ENCODE measurements around the gene TBCD.

The TBCD gene

DNA sequence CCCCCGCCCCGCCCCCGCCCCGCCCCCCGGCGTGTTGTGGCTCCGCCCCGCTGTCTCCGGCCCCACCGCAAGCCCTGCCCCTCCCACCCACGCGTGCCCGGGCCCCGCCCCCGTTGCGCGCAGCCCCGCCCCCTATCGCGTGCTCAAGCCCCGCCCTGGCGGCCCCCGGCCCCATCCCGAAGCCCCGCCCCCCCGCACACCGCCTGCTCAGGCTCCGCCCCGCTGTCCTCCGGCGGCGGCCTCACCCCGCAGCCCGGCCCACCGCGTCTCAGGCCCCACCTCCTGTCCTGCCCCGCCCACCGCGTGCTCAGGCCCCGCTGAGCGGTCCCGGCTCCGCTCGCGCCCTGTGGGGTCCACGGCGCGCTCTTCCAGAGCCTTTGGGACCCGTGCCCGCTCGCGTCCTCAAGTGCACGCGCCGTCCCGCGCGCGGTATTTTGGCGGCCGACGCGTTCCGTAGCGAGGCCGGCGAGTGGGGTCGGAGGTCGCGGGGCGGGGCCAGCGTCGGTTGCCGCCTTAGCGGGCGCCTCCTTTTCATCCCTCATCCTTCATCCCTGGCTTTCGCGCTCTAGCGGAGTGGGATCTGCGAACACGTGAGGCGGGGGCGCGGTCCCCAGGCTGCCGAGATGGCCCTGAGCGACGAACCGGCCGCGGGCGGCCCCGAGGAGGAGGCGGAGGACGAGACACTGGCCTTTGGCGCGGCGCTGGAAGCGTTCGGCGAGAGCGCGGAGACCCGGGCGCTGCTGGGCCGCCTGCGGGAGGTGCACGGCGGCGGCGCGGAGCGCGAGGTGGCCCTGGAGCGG, at the start of gene TBCD:
Gene TBCD (plus strand): TSS at position 495 of the 800 bp plus-strand sequence. CDS start 129 bp downstream, at position 624.
- peak within 1 kb of the TSS; percentile 65 to 91 for H3K4me3 ChIP-seq (replicated peaks in 1 of 2; ENCODE audit: low read depth in 2 of 2, low read length in 2 of 2)
- peak; percentile 91 to 96 for DNase-seq (ENCODE audit: low read depth in 2 of 2)
- TF ChIP-seq, protein P1, sequence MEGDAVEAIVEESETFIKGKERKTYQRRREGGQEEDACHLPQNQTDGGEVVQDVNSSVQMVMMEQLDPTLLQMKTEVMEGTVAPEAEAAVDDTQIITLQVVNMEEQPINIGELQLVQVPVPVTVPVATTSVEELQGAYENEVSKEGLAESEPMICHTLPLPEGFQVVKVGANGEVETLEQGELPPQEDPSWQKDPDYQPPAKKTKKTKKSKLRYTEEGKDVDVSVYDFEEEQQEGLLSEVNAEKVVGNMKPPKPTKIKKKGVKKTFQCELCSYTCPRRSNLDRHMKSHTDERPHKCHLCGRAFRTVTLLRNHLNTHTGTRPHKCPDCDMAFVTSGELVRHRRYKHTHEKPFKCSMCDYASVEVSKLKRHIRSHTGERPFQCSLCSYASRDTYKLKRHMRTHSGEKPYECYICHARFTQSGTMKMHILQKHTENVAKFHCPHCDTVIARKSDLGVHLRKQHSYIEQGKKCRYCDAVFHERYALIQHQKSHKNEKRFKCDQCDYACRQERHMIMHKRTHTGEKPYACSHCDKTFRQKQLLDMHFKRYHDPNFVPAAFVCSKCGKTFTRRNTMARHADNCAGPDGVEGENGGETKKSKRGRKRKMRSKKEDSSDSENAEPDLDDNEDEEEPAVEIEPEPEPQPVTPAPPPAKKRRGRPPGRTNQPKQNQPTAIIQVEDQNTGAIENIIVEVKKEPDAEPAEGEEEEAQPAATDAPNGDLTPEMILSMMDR (IDR thresholded peaks at IDR 0.05; ENCODE audit: low read depth, low read length) = no peak

DNA sequence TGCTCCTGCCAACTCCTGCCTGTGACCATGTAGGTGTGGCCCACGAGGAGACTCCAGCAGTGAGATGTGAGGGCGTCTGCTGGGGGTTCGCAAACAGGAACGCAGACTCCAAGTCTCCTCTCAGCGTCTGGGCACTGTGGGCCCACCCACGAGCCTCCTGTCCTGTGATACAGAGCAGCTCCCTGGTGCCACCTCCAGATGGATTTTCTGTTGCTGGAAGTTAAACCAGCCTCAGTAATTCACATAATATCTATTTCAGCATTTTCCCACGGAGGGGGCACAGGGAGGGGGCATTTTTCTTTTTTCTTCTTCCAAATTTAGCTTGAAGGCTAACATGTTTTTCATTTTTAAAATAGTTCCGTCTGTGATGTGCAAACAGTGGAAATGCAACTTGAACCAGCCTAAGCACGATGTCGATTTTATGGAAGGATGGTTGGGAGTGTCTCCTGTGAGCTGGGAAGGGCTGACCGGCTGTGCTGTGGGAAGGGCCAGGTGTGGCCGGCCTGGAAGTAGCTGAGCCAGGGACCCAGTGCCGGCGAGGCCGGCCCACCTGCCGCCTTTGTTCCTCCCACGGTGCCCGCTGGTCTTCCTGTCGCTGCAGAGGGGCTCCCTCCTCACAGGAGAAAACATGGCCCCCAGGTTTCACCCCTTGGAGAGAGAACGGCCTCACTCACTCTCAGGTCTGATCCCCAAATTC, 49.5 kb upstream of the TBCD start:
- TF ChIP-seq, protein P1 (IDR thresholded peaks at IDR 0.05; ENCODE audit: low read depth, low read length) = no peak
- DNase-seq (ENCODE audit: low read depth in 2 of 2) = no peak
- no peak overlapping the region for H3K4me3 ChIP-seq (replicated peaks in 1 of 2; ENCODE audit: low read depth in 2 of 2, low read length in 2 of 2)

DNA sequence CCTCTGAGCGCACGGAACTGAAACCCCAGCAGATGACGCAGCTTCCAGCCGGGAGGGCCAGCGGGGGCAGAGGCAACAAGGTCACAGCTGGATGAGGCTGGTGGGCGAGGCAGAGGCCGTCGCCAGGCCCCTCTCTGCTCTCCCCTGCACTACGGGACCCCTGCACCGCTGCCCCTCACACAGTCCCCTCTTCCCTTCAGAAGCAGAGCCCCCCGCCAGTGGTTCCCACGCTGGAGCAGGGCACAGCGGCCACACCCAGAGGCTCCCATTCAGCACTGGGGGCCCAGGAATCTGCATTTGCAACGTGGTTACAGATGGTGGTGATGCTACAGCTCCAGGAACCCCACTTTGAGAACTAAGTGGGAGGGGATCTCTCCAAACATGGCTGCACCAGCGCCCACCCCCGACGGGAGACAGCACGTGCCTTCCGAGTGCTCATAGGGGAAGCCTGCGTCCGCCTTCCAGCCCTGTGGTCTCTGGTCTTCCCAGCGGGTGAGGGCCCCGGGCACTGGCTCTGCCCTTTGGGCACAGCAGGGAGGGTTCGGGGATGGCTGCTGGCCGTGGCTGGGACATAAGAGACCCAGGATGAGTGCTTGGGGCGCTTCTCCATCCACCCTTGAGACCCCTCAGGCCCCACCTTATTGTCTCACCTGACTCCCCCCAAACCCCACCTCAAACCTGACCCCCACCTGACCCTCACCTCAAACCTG, 48.7 kb upstream of the TBCD start:
- TF ChIP-seq, protein P1 (IDR thresholded peaks at IDR 0.05; ENCODE audit: low read depth, low read length) = no peak

DNA sequence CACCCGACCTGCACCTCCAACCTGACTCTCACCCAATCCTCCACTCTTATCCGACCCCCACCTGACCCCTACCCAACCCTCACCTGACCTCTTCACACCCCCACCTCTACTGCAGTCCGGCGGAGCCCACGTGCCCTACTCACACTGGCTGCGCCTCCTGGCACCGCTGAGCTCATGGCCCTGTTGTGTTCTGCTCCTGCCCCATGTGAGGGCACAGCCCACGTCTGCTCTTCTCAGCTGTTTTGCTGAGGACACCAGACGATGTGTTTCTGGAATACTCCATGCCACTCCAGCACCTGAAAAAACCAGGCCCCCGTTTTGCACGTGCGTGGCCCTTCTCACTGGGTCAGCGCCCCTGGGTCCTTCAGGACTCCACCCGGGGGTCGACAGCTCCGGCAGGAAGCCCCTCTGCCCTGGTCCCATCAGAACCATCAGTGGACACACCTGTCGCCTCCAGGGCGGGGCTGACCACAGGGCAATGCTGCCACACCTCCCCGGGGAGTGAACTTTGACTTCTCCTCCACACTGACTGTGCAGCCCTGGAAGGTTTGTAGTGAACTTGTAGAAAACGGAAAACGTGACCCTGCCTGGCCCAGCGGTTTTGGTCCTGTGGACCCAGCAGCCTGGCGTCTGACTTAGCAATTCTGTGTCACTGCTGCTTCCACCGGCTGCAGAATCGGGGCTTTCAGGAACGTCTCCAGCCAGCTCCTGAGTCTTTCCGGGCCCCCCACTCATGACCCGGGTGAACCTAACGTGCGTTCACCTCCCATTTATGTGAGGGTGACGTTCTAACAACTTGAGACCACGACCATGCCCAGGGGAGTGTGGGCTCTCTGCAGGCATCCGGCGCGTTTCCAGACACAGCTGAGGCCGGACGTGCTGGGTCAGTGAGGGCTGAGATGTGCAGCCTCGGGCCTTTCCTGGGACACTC, 47.7 kb upstream of the TBCD start:
- TF ChIP-seq, protein P1 (IDR thresholded peaks at IDR 0.05; ENCODE audit: low read depth, low read length) = no peak
- DNase-seq (ENCODE audit: low read depth in 2 of 2) = no peak
- no peak overlapping the region for H3K4me3 ChIP-seq (replicated peaks in 1 of 2; ENCODE audit: low read depth in 2 of 2, low read length in 2 of 2)

More for the DNA sequence above, 48.7 kb upstream of the TBCD start:
- H3K4me3 ChIP-seq (replicated peaks in 1 of 2; ENCODE audit: low read depth in 2 of 2, low read length in 2 of 2) = no peak overlapping the region
- DNase-seq (ENCODE audit: low read depth in 2 of 2) = no peak

DNA sequence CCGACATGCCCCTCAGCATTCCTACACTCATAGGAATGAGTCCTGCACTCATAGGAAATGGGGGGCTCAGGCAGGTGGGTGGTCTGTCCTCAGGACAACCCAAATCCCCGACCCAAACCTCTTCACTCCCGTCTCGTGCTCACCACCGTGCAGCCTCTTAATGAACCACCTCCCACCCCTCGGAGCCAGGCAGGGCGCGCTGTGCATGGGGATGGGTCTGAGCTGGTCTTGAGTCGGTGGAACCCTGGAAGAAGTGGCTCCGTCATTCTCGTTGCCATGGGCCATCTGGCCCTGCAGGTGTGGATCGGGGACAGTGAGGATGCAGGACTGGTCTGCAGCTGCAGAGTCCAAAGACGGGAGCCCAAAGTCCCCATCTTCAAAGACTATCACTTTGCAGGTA, 47.0 kb upstream of the TBCD start:
- TF ChIP-seq, protein P1 (IDR thresholded peaks at IDR 0.05; ENCODE audit: low read depth, low read length) = no peak
- H3K4me3 ChIP-seq (replicated peaks in 1 of 2; ENCODE audit: low read depth in 2 of 2, low read length in 2 of 2) = no peak overlapping the region
- no peak for DNase-seq (ENCODE audit: low read depth in 2 of 2)

DNA sequence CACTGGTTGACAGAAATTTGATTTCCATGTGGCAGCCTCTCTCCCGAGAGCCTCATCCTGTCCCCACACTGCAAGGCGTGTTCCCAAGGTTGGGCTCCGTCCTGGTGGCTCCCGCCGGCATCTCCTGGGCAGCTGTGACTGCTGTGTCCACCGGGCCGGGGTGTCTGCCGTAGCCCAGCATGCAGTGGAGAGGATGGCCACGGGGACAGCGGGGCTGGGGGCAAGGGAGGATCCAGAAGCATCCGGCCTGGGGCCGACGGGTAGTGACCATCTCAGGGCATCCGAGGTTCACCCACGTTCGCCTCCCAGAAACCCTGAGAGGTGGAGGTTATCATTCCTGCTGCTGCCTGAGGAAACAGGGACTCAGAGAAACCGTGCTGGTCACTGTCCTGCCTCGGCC, 46.1 kb upstream of the TBCD start:
- TF ChIP-seq, protein P1 (IDR thresholded peaks at IDR 0.05; ENCODE audit: low read depth, low read length) = no peak
- H3K4me3 ChIP-seq (replicated peaks in 1 of 2; ENCODE audit: low read depth in 2 of 2, low read length in 2 of 2) = no peak overlapping the region
- DNase-seq (ENCODE audit: low read depth in 2 of 2) = no peak

All from cardiac fibroblast (primary cell).